SK-MEL-5 (cell line): ENCODE data around the gene HSDL2. TPM values are rescaled to one million over a fixed set of nuclear protein-coding genes. Genes with fewer than 3 reads are reported as not detected.

Experiments
- DNase-seq: peaks from one replicate; pipeline ENCODE4 v3.0.0-alpha.2; 2016; ENCODE audit warnings: low read depth, low spot score
- in situ Hi-C: cut with HindIII; loops from 2 replicates; pipeline ENCODE4 v1.10.0; 2016; ENCODE audit warnings: low sequenced_read_pairs, high pct_unique_total_duplicates, low pct_unique_long_range_greater_than_20kb
- polyA plus RNA-seq, 2 experiments: library from polyadenylated mRNA; depleted of rRNA; stranded (reverse); fragments of >200 nt; gene quantifications; 2 replicates each; pipeline ENCODE4 v1.2.3, GENCODE V29; 2015
- total RNA-seq: library from RNA; depleted of rRNA; stranded (reverse); fragments of >200 nt; shearing (Covaris generic); gene quantifications from 2 replicates; pipeline ENCODE4 v1.2.3, GENCODE V29; 2014; rRNA removed

Gene HSDL2
- 34.1 and 35.3 TPM in 2 replicates for total RNA-seq
- polyA plus RNA-seq (2015; cell fraction: cytosol; rRNA removed) = 22.8 and 27.6 TPM in 2 replicates
- polyA plus RNA-seq (2015; cell fraction: nucleus; rRNA removed) = 19.2 and 23.6 TPM in 2 replicates

- in situ Hi-C loops = no loop called here
- no peak for DNase-seq
Observed at GRCh38 chr9:112380102-112380824, at the start of gene HSDL2. Gene HSDL2, plus strand, starts transcription at chr9:112380108. Its CDS starts 56 bp downstream, at chr9:112380164.

- in situ Hi-C loops = no loop called here
- DNase-seq = no peak
Observed at GRCh38 chr9:112331674-112331952, 48.3 kb upstream of the HSDL2 start.

- DNase-seq = no peak
- in situ Hi-C loops = no loop called here
Observed at GRCh38 chr9:112332214-112332613, 47.7 kb upstream of the HSDL2 start.

GRCh38 chr9:112332674-112332976, 47.3 kb upstream of the HSDL2 start:
- in situ Hi-C loops = no loop called here
- DNase-seq = no peak

GRCh38 chr9:112332977-112333638, 46.8 kb upstream of the HSDL2 start, which contains the start of gene PTBP3:
Gene PTBP3, minus strand, starts transcription at chr9:112333619. Its CDS starts 35,754 bp downstream, at chr9:112297865.
- DNase-seq = peak; percentile 72
- in situ Hi-C loops = no loop called here

GRCh38 chr9:112333639-112334431, 46.1 kb upstream of the HSDL2 start:
- in situ Hi-C loops = no loop called here
- DNase-seq = peak; percentile 91

- in situ Hi-C loops = no loop called here
- DNase-seq = peak; percentile 50
Observed at GRCh38 chr9:112334432-112334841, 45.5 kb upstream of the HSDL2 start.

- in situ Hi-C loops = no loop called here
- no peak for DNase-seq
Observed at GRCh38 chr9:112337547-112337946, 42.4 kb upstream of the HSDL2 start.

- in situ Hi-C loops = no loop called here
- DNase-seq = no peak
Observed at GRCh38 chr9:112338561-112338960, 41.3 kb upstream of the HSDL2 start.

GRCh38 chr9:112339886-112340285, 40.0 kb upstream of the HSDL2 start:
- in situ Hi-C loops = no loop called here
- no peak for DNase-seq

GRCh38 chr9:112341730-112342129, 38.2 kb upstream of the HSDL2 start:
- in situ Hi-C loops = no loop called here
- no peak for DNase-seq

GRCh38 chr9:112348257-112349007, 31.5 kb upstream of the HSDL2 start:
- DNase-seq = peak; percentile 79
- in situ Hi-C loops = no loop called here

GRCh38 chr9:112349008-112349333, 30.9 kb upstream of the HSDL2 start:
- in situ Hi-C loops = no loop called here
- no peak for DNase-seq

GRCh38 chr9:112351184-112351583, 28.7 kb upstream of the HSDL2 start:
- in situ Hi-C loops = no loop called here

GRCh38 chr9:112352209-112352608, 27.7 kb upstream of the HSDL2 start:
- in situ Hi-C loops = no loop called here

More at GRCh38 chr9:112351184-112351583, 28.7 kb upstream of the HSDL2 start:
- peak; percentile 50 for DNase-seq

GRCh38 chr9:112354081-112354743, 25.7 kb upstream of the HSDL2 start:
- no peak for DNase-seq
- in situ Hi-C loops = no loop called here

More at GRCh38 chr9:112352209-112352608, 27.7 kb upstream of the HSDL2 start:
- no peak for DNase-seq

GRCh38 chr9:112355427-112355897, 24.4 kb upstream of the HSDL2 start:
- DNase-seq = no peak
- in situ Hi-C loops = no loop called here
